Natural killer cell (primary cell): Measurements from ENCODE around the gene HOATZ. TPM values are rescaled to one million over a fixed set of nuclear protein-coding genes. Genes with fewer than 3 reads are reported as not detected.
A peak's percentile ranks its signal among the peaks of the same experiment; 100 is the strongest.

Experiments used
- ATAC-seq, 3 donors: fragments of 150-1000 bp in 2 of 3; fragments of 200-7000 bp in 1 of 3; cut with Tn5 transposase; 1 replicate in 1 of 3; 2 replicates in 2 of 3; pipeline ENCODE4 v1.10.0; 2021; ENCODE audit warnings: mild to moderate bottlenecking in 2 of 3, moderate library complexity in 2 of 3
- DNase-seq, 2 donors: peaks; one replicate each; pipeline versions ENCODE4 v3.0.0 to v3.0.0-alpha.2; 2013 to 2021; ENCODE audit warnings: mixed read lengths in 1 of 2
- H3K27ac ChIP-seq: one replicate; pipeline ENCODE4 v1.5.1; 2013; ENCODE audit warnings: mild to moderate bottlenecking, low read length
- H3K27me3 ChIP-seq: one replicate; pipeline ENCODE4 v1.6.1; 2013; ENCODE audit warnings: low read length; ENCODE audit not compliant: control insufficient read depth, insufficient read depth
- H3K36me3 ChIP-seq: one replicate; pipeline ENCODE4 v1.6.1; 2013; ENCODE audit warnings: low read length; ENCODE audit not compliant: control insufficient read depth, insufficient read depth
- H3K4me1 ChIP-seq: one replicate; pipeline ENCODE4 v1.6.1; 2013; ENCODE audit warnings: low read length; ENCODE audit not compliant: control insufficient read depth, insufficient read depth
- H3K4me3 ChIP-seq: one replicate; pipeline ENCODE4 v1.5.1; 2013; ENCODE audit warnings: low read length
- H3K9me3 ChIP-seq: one replicate; pipeline ENCODE4 v1.6.1; 2013; ENCODE audit warnings: low read length; ENCODE audit not compliant: control insufficient read depth, insufficient read depth
- H3K27ac Mint-ChIP-seq, 2 donors: one replicate each; pipeline ENCODE4 v1.8.0; 2022; ENCODE audit warnings: mild to moderate bottlenecking in 2 of 2, mixed read lengths in 2 of 2, moderate library complexity in 1 of 2
- H3K27me3 Mint-ChIP-seq, 2 donors: one replicate each; pipeline ENCODE4 v1.8.0; 2022; ENCODE audit warnings: low read depth in 2 of 2, mixed read lengths in 2 of 2
- H3K36me3 Mint-ChIP-seq: one replicate; pipeline ENCODE4 v1.8.0; 2022; ENCODE audit warnings: mixed read lengths
- H3K4me1 Mint-ChIP-seq, 2 donors: one replicate each; pipeline ENCODE4 v1.8.0; 2022; ENCODE audit warnings: mixed read lengths in 2 of 2
- H3K4me3 Mint-ChIP-seq: one replicate; pipeline ENCODE4 v1.8.0; 2022; ENCODE audit warnings: mild to moderate bottlenecking, moderate library complexity, mixed read lengths
- H3K9me3 Mint-ChIP-seq, 2 donors: one replicate each; pipeline ENCODE4 v1.8.0; 2022; ENCODE audit warnings: mixed read lengths in 2 of 2
- CTCF ChIP-seq: fragments of 200-600 bp; IDR thresholded peaks from one replicate; pipeline ENCODE4 v1.8.0; 2022; ENCODE audit warnings: antibody characterized with exemption
- WGBS: methylation state at CpG from one replicate; pipeline ENCODE4 v1.1.7; 2013; ENCODE audit warnings: missing lambda C conversion rate; ENCODE audit not compliant: insufficient coverage; 5-methylcytosine and 5-hydroxymethylcytosine counted together
- intact Hi-C: fragments of 100-400 bp; cut with micrococcal nuclease; formaldehyde crosslinking; loops from one replicate; pipeline ENCODE4 v1.14.2; 2022
- total RNA-seq, 4 donors: library from RNA; stranded (reverse); fragments of 120-200 nt in 1 of 4; gene quantifications; one replicate each; pipeline versions ENCODE4 v1.2.3 to v1.2.4, GENCODE V29; 2013 to 2022

The HOATZ gene
- total RNA-seq, 3 donors from 2014 or later (not counting 1 experiment from before 2014, with no cell fraction given): not detected

- Mint-ChIP-seq H3K27me3 (peaks cover 55 to 76% of the 10 kb centered on the region in 2 donors), H3K36me3 (no peaks in the 10 kb centered on the region), H3K4me1 (peaks cover 19 to 24% of the 10 kb centered on the region in 2 donors), H3K4me3 (no peak overlapping the region), H3K9me3 (no peaks in the 10 kb centered on the region), H3K27ac (no peak overlapping the region)
- DNase-seq: no peak
- Histone ChIP-seq H3K9me3 (no peaks in the 10 kb centered on the region), H3K4me3 (no peak overlapping the region), H3K36me3 (no peaks in the 10 kb centered on the region), H3K27me3 (peaks cover 35% of the 10 kb centered on the region), H3K4me1 (peaks cover 28% of the 10 kb centered on the region), H3K27ac (no peak overlapping the region)
- no peak for TF ChIP-seq CTCF
- WGBS: no CpG with 5 or more reads among the region's 3 CpGs
- no peak for ATAC-seq
- intact Hi-C loops: no loop called here
Measured at GRCh38 chr11:111537336-111537860, 22.8 kb downstream of the HOATZ start.

- Histone ChIP-seq H3K27me3 (peaks cover 34% of the 10 kb centered on the region), H3K4me1 (peaks cover 34% of the 10 kb centered on the region), H3K4me3 (no peak overlapping the region), H3K36me3 (no peaks in the 10 kb centered on the region), H3K9me3 (no peaks in the 10 kb centered on the region), H3K27ac (no peak overlapping the region)
- Mint-ChIP-seq H3K4me3 (peak overlapping the region; percentile 53), H3K27me3 (peaks cover 52 to 88% of the 10 kb centered on the region in 2 donors), H3K9me3 (no peaks in the 10 kb centered on the region), H3K4me1 (peaks cover 24 to 30% of the 10 kb centered on the region in 2 donors), H3K27ac (peak overlapping the region in 1 of 2 donors; percentile 64), H3K36me3 (no peaks in the 10 kb centered on the region)
- DNase-seq (no peak), ATAC-seq (peak; percentile 38 to 61 (median 55))
- no peak for TF ChIP-seq CTCF
- intact Hi-C loops: no loop called here
- 80% methylated on average over 1 of the region's 1 CpG for WGBS
Measured at GRCh38 chr11:111538407-111539114, 24.0 kb downstream of the HOATZ start.

- Histone ChIP-seq H3K4me1 (peaks cover 34% of the 10 kb centered on the region), H3K27me3 (peaks cover 30% of the 10 kb centered on the region), H3K4me3 (no peak overlapping the region), H3K36me3 (no peaks in the 10 kb centered on the region), H3K27ac (no peak overlapping the region), H3K9me3 (no peaks in the 10 kb centered on the region)
- H3K4me1 Mint-ChIP-seq: peaks cover 24 to 30% of the 10 kb centered on the region in 2 donors
- WGBS: 76% methylated on average over 9 of the region's 9 CpGs
- peak overlapping the region; percentile 53 for H3K4me3 Mint-ChIP-seq
- peak overlapping the region in 1 of 2 donors; percentile 64 for H3K27ac Mint-ChIP-seq
- H3K36me3 Mint-ChIP-seq: no peaks in the 10 kb centered on the region
- DNase-seq (peak in 1 of 2 donors; percentile 56), ATAC-seq (peak in 2 of 3 donors; percentile 21 to 57)
- peaks cover 53 to 88% of the 10 kb centered on the region in 2 donors for H3K27me3 Mint-ChIP-seq
- no peak for TF ChIP-seq CTCF
- intact Hi-C loops: no loop called here
- H3K9me3 Mint-ChIP-seq: no peaks in the 10 kb centered on the region
Measured at GRCh38 chr11:111539426-111540113, 25.0 kb downstream of the HOATZ start.
